ENCODE results near the gene ERF. TPM values are rescaled to one million over a fixed set of nuclear protein-coding genes. Genes with fewer than 3 reads are reported as not detected.

Gene ERF
- total and polyA plus RNA-seq, 10 of the 15 experiments (the other 5 are each of a cell fraction or from before 2014, with no cell fraction given), result 0.02 to 51.8 (median 14.4) TPM

GRCh38 chr19:42216653-42217519, 38.0 kb downstream of the ERF start (continued):
- no peak for TF ChIP-seq PKNOX1 (IDR thresholded peaks at IDR 0.05)
- TF ChIP-seq ATF3 (IDR thresholded peaks at IDR 0.05; ENCODE audit: borderline replicate concordance, extremely low read depth, low read depth, low read length), result no peak
- 0 out of 2 replicates have a peak, but pooled peaks have one; percentile 14 for TF ChIP-seq GATAD2B (conservative IDR thresholded peaks at IDR 0.05; ENCODE audit: low read depth)
- peak; percentile 44 for TF ChIP-seq MYC (IDR thresholded peaks at IDR 0.05; ENCODE audit: insufficient read depth, insufficient read length, insufficient replicate concordance, low read length, severe bottlenecking)
- peak; percentile 26; the same call in 1 of the 2 replicates for TF ChIP-seq JUND (IDR thresholded peaks at IDR 0.05; ENCODE audit: low read depth, low read length)
- TF ChIP-seq PAX5 (IDR thresholded peaks at IDR 0.05; ENCODE audit: borderline replicate concordance, low read depth, low read length), result no peak
- TF ChIP-seq BHLHE40 (IDR thresholded peaks at IDR 0.05; ENCODE audit: borderline replicate concordance in 1 of 2, low read depth in 2 of 2, low read length in 1 of 2), result peak; percentile 48 to 77; a peak in 3 of 4 replicates
